AG10803 (cell line): Measurements from ENCODE around the gene C9orf152.

Experiments used
- DNase-seq: peaks from one replicate; pipeline ENCODE4 v3.0.0; 2010; ENCODE audit warnings: low read depth
- H3K4me3 ChIP-seq: 2 replicates; pipeline ENCODE4 v1.5.1; 2011; ENCODE audit warnings: mild to moderate bottlenecking, low read length, control low read depth
- TF ChIP-seq, protein P1 (sequence below): conservative IDR thresholded peaks from 2 replicates; pipeline ENCODE4 v1.5.1; 2011; ENCODE audit warnings: mild to moderate bottlenecking, low read length, control low read depth, inconsistent platforms

The C9orf152 gene, protein sequence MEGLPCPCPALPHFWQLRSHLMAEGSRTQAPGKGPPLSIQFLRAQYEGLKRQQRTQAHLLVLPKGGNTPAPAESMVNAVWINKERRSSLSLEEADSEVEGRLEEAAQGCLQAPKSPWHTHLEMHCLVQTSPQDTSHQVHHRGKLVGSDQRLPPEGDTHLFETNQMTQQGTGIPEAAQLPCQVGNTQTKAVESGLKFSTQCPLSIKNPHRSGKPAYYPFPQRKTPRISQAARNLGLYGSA

DNA sequence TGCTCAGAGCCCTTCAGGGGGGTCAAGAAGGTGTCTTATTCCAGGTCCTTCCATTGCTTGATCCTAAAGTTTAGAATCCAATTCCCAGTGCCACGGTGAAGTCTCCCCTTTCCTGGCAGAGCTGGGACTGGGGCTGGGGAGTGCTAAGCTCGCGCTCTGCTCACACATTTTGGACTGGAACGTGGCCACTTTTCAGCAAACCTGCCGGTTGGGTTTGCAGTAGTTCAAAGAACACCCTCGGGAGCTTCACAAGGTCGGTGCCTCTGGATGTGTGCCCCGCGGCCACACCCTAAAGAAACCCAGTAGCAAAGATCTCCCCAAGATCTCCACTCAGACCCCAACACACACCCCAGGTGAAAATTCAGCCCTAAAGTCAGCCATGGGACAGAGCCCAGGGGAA is at the start of gene C9orf152:
TSS of gene C9orf152 (minus strand) at position 129 of the 400 bp plus-strand sequence. CDS start 580 bp downstream, outside the sequence.
- DNase-seq, result no peak
- TF ChIP-seq, protein P1, sequence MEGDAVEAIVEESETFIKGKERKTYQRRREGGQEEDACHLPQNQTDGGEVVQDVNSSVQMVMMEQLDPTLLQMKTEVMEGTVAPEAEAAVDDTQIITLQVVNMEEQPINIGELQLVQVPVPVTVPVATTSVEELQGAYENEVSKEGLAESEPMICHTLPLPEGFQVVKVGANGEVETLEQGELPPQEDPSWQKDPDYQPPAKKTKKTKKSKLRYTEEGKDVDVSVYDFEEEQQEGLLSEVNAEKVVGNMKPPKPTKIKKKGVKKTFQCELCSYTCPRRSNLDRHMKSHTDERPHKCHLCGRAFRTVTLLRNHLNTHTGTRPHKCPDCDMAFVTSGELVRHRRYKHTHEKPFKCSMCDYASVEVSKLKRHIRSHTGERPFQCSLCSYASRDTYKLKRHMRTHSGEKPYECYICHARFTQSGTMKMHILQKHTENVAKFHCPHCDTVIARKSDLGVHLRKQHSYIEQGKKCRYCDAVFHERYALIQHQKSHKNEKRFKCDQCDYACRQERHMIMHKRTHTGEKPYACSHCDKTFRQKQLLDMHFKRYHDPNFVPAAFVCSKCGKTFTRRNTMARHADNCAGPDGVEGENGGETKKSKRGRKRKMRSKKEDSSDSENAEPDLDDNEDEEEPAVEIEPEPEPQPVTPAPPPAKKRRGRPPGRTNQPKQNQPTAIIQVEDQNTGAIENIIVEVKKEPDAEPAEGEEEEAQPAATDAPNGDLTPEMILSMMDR, result no peak
- H3K4me3 ChIP-seq, result no peak within 1 kb of the TSS

DNA sequence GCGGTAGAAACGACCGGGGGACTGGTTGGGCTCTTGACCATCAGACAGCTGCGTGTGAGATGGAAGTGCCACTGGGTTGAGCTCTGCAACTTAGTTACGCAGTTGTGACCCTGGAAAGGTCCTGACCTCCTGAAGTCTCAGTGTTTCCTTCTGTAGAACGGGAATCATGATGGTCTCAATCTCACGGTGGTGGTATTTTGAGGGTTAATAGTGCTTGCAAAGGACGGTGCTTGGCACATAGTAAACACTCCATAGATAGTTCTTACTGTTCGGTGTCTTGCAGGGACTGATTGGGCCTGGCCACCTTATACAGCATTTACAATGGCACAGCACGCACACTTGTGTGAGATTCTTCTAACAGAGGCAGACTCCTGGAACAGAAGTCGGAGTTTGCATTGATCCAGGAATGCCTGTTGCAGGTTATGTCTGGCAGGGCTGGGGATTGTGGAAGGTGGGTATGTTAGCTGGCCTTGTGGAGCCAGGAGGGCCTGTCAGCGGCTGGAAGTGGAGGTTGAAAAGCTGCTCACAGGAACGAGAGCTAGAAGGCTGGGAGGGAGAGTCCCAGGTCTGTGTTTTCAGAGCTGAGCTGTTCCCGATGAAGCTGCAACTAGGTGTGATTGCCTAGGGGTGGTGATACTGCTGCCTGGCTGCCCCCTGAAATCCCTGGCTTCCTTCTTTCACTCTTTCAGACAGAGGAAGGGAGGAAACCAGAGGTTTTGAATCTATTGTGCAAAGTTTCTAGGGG is 49.3 kb upstream of the C9orf152 start:
- TF ChIP-seq, protein P1, result no peak
- H3K4me3 ChIP-seq, result peak overlapping the region; percentile 87
- DNase-seq, result peak; percentile 23

DNA sequence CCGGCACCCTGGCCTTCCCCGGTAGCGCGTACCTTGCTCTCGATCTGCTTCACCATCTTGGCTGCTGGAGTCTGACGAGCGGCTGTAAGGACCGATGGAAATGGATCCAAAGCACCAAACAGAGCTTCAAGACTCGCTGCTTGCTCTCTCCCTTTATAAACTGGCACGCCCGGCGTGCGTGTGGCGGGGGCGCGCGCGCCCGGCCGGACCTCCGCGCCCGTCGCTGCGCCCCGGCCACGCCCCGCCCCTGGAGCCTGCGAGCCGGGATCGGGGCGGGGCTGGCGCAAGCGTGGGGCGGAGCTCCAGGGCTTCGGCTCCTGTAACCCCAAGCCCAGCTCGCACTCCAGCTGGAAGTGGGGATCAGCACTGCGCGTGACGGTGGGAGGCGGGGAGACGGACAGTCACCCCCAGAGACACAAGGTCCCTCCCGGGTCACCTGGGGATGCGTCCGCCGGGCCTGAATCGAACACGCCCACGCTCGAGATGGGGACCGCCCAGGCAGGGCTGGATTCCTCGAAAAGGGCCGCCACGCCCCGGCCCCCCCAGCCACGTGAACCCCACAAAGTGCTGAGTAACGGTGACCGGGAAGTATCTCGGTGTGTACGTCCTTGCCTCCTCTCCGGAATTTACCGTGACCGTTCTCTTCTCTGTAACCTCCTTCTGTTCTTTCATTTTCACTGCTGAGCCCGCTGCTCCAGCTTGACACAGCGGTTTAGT is 48.6 kb upstream of the C9orf152 start, which contains the start of gene TXN:
TSS of gene TXN (minus strand) at position 128 of the 717 bp plus-strand sequence. CDS start at position 56, 72 bp downstream.
- TF ChIP-seq, protein P1, result no peak
- DNase-seq, result peak; percentile 89

DNA sequence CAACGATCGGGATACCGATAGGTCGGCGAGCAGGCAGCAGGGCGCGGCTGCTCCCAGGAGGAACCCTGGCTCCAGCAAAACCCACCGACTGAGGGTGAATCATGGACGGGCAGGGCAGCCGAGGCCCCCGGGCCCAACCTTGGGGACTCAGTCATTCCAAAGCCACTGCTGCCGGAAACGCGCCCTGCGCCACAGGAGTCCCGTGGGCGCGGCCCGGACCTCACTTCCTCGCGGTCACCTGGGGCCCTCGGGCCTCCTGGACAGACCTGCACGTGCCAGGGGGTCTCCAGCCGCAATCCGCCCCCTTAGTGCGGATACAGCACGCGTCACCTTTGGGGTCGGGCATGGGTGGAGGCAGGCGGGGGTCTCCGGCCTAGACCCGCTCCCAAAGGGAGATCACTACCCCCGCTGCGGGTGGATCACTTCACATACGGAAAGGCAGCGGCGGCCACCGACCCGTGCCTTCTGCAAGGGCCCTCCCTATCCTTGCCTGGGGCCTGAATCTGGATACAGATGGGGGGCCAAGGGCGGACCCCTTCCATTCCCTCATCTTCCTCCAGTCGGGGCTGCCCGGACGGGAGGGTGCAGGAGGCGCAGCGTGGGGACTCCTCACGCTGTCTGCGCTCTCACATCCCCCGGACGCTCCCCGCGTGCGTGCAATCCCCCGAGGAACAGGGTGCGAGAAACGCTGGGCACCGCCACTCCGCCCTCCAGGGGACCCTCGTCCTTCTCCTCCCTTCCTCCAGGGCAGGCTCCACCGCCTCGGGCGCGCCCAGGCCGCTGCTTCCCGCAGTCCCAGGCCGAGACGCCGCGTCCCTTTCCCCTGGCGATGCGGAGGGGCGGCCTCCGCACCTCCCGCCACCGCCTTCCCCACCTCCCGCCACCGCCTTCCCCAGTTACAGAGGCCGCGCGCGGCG is 47.8 kb upstream of the C9orf152 start:
- TF ChIP-seq, protein P1, result no peak
- DNase-seq, result peak; percentile 50
- peak overlapping the region; percentile 87 for H3K4me3 ChIP-seq

More for the DNA sequence above, 48.6 kb upstream of the C9orf152 start, which contains the start of gene TXN:
- peak within 1 kb of the TSS; percentile 87 for H3K4me3 ChIP-seq

DNA sequence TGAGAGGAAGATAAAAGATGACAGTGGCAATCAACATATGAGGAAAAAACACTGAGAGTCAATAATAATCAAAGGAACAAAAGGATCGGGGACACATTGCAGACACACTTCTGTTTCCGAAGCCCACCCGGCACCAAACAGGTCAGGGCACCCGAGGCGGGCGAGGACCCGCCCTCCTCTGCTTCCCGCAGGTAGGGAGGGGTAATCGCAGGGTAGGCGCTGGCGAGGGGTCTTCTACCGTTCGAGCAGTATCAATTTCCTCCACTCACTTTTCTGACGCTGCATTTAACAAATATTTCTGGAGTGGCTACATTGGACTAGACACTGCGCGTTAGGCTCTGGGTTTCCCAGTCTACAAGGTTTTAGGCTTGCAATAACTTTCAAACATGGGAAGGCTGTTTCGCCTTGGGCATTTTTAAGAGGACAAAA is 47.1 kb upstream of the C9orf152 start:
- no peak for DNase-seq
- TF ChIP-seq, protein P1, result no peak
- peak overlapping the region; percentile 87 for H3K4me3 ChIP-seq

DNA sequence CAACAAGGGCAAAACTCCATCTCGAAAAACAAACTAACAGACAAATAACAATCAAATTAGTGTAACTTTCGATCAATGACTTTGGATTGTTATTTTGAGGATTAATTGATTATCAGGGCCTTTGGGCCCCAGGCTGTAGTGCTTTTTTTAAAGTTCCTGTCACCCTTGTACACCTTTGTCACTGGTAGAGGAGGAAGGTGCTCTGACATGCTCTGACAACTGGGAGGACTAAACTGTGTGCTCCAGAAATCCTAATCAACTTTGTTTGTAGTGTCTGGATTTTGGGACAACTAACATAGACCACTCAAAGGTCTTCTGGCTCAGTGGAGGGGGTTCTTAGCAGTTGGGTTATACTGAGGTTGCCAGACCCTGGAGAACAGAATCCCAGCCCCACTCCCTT is 46.5 kb upstream of the C9orf152 start:
- TF ChIP-seq, protein P1, result no peak
- H3K4me3 ChIP-seq, result peak overlapping the region; percentile 87
- no peak for DNase-seq
